Adrenal gland (tissue), 12 donors: Measurements from ENCODE around the gene DIPK1C. TPM values are rescaled to one million over a fixed set of nuclear protein-coding genes. Genes with fewer than 3 reads are reported as not detected.

Experiments
- DNase-seq, 7 donors: peaks; one replicate each; pipeline ENCODE4 v3.0.0-alpha.2; 2019 to 2020
- H3K27ac ChIP-seq, 5 donors: fragments of 200-600 bp; sonication (generic) in 4 of 5; 1 replicate in 3 of 5; 2 replicates in 2 of 5; pipeline versions ENCODE4 v1.5.1 to v1.8.0; 2016 to 2020; ENCODE audit warnings: mild to moderate bottlenecking in 1 of 5
- H3K27me3 ChIP-seq: fragments of 200-600 bp; 2 replicates; pipeline ENCODE4 v1.8.0; 2021
- H3K36me3 ChIP-seq, 2 donors: fragments of 200-600 bp; replicated peaks in 1 of 2; 1 replicate in 1 of 2; 2 replicates in 1 of 2; pipeline versions ENCODE4 v1.5.1 to v1.8.0; 2018 to 2022
- H3K4me1 ChIP-seq, 2 donors: fragments of 200-600 bp; replicated peaks in 1 of 2; 1 replicate in 1 of 2; 2 replicates in 1 of 2; pipeline versions ENCODE4 v1.5.1 to v1.8.0; 2018 to 2021
- H3K4me3 ChIP-seq, 4 donors: fragments of 200-600 bp; sonication (generic) in 3 of 4; one replicate each; pipeline ENCODE4 v1.5.1; 2016 to 2018
- H3K9me3 ChIP-seq, 3 donors: fragments of 200-600 bp; sonication (generic) in 1 of 3; replicated peaks in 1 of 3; 1 replicate in 2 of 3; 2 replicates in 1 of 3; pipeline versions ENCODE4 v1.5.1 to v1.8.0; 2016 to 2021
- CTCF ChIP-seq, 6 experiments: fragments of 450-650 bp in 4 of 6; fragments of 200-600 bp in 2 of 6; sonication (generic) in 1 of 6; IDR thresholded peaks; 1 replicate in 5 of 6; 2 replicates in 1 of 6; pipeline versions ENCODE4 v1.5.1 to v1.8.0; 2016 to 2021; ENCODE audit warnings: antibody characterized with exemption in 6 of 6, mild to moderate bottlenecking in 2 of 6, moderate library complexity in 1 of 6
- POLR2A ChIP-seq, 2 donors: fragments of 450-650 bp; IDR thresholded peaks; one replicate each; pipeline ENCODE4 v1.6.1; 2017; ENCODE audit warnings: antibody characterized with exemption in 2 of 2, mild to moderate bottlenecking in 2 of 2, moderate library complexity in 1 of 2
- WGBS, 4 donors: extraction: QIAGEN DNeasy Blood & Tissue Kit in 2 of 4; methylation state at CpG; one replicate each; pipeline versions ENCODE4 v1.1.5 to v1.1.7; 2013 to 2017; 5-methylcytosine and 5-hydroxymethylcytosine counted together
- intact Hi-C, 2 donors: fragments of 100-400 bp; cut with DNase I; formaldehyde crosslinking; loops; one replicate each; pipeline versions ENCODE4 v1.14.1 to v1.15.0; 2022 to 2023
- polyA plus RNA-seq, 3 donors: library from polyadenylated mRNA; stranded (reverse); fragments of 200-250 nt in 2 of 3; fragments of 350-450 nt in 1 of 3; fragmentation: Illumina TruSeq in 1 of 3; extraction: RNeasy Lipid Tissue Mini Kit (QIAGEN cat#74804) in 1 of 3; gene quantifications; one replicate each; pipeline ENCODE4 v1.2.3, GENCODE V29; 2013 to 2014
- total RNA-seq, 9 donors: library from RNA; depleted of rRNA in 4 of 9; stranded (reverse); fragments of >200 nt in 4 of 9; fragments of 120-200 nt in 1 of 9; fragmentation: NEBNext Ultra II Directional in 1 of 9; extraction: Animal tissue kit (Norgen Biotek cat#: 25700) in 1 of 9; gene quantifications; one replicate each; pipeline versions ENCODE4 v1.1.0 to v1.2.4, GENCODE V29; 2013 to 2023
- donor health status: healthy with polysubstance abuse.
- donor health status: Bipolar disorder and iron deficiency.
- donor health status: DM: yes; HTN: yes; CAD: no.
- donor health status: DM: no; HTN: no; CAD: no.
- donor health status: DM: no; HTN: no; CAD: no.
- donor health status: DM: yes; HTN: yes; CAD: no.

DIPK1C gene
- total and polyA plus RNA-seq, 12 donors: 0.17 to 0.37 (median 0.22) TPM; not detected in 9

DNA sequence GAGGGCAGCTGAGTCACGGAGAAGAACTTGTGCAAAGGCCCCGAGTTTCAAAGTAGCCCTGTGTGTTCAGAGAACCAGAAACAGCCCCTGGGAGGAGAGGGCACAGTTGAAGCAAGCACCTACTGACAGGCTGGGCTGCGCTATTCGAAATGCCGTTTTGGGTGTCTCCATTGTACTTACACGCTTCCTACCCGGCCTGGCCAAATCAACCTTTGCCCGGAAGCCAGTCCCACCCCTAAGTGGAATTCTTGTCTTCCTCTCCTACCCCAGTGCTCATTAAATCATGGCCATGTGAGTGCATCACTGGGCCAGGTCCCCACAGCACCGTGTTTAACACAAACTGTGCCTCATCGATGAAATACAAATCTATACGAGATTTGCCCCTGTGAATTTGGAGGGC lies 6.0 kb downstream of the DIPK1C start:
- H3K9me3 ChIP-seq: no peaks in the 10 kb centered on the region
- WGBS, 4 donors: 81 to 86% (median 84%) methylated on average over 11 of the region's 11 CpGs
- DNase-seq: peak in 1 of 7 donors; percentile 15
- H3K27me3 ChIP-seq: peaks cover 24% of the 10 kb centered on the region
- no peak for TF ChIP-seq CTCF (IDR thresholded peaks at IDR 0.05)
- no peak for TF ChIP-seq POLR2A (IDR thresholded peaks at IDR 0.05)
- H3K4me3 ChIP-seq: no peak overlapping the region
- no peaks in the 10 kb centered on the region for H3K4me1 ChIP-seq
- intact Hi-C loops: no loop called here
- no peak overlapping the region for H3K27ac ChIP-seq
- H3K36me3 ChIP-seq: no peaks in the 10 kb centered on the region

DNA sequence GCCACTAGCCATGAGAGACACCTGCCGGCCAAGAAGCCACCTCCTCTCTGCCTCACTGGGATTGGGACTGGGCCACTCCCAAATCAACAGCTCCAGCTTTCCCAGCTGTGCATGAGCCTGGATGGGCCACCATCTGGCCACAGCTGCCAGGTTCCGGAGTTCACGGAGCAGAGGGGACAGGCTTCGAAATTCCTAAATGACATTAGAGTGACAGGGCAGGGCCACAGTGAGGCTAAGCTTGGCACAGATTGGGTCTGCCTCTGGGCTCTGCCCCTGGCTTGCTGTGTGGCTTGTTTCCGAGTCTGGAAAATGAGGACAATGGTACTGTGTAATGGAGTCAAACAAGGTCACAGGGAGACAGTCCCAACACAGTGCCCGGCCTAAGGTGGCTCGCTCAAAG lies 6.5 kb downstream of the DIPK1C start:
- Histone ChIP-seq H3K36me3 (no peaks in the 10 kb centered on the region), H3K9me3 (no peaks in the 10 kb centered on the region), H3K4me3 (no peak overlapping the region), H3K27ac (no peak overlapping the region), H3K4me1 (no peaks in the 10 kb centered on the region), H3K27me3 (peaks cover 19% of the 10 kb centered on the region)
- intact Hi-C loops: no loop called here
- WGBS, 4 donors: 74 to 87% (median 79%) methylated on average over 4 to 7 of the region's 7 CpGs
- no peak for TF ChIP-seq POLR2A (IDR thresholded peaks at IDR 0.05)
- TF ChIP-seq CTCF (IDR thresholded peaks at IDR 0.05): no peak
- DNase-seq: peak in 1 of 7 donors; percentile 44

GRCh38 chr18:74447404-74448152 lies 9.5 kb downstream of the DIPK1C start:
- no peaks in the 10 kb centered on the region for H3K9me3 ChIP-seq
- H3K4me3 ChIP-seq: no peak overlapping the region
- H3K27ac ChIP-seq: no peak overlapping the region
- no peaks in the 10 kb centered on the region for H3K36me3 ChIP-seq
- H3K4me1 ChIP-seq: no peaks in the 10 kb centered on the region
- peaks cover 3% of the 10 kb centered on the region for H3K27me3 ChIP-seq
- peak in 1 of 7 donors; percentile 30 for DNase-seq
- WGBS, 4 donors: 69 to 87% (median 83%) methylated on average over 10 to 16 of the region's 16 CpGs
- intact Hi-C loops: no loop called here
- TF ChIP-seq POLR2A (IDR thresholded peaks at IDR 0.05): no peak
- no peak for TF ChIP-seq CTCF (IDR thresholded peaks at IDR 0.05)

- peaks cover 3% of the 10 kb centered on the region for H3K27me3 ChIP-seq
- intact Hi-C loops: no loop called here
Observed at GRCh38 chr18:74446631-74447403, 10.3 kb downstream of the DIPK1C start.

More at GRCh38 chr18:74446631-74447403, 10.3 kb downstream of the DIPK1C start:
- TF ChIP-seq CTCF (IDR thresholded peaks at IDR 0.05): no peak
- TF ChIP-seq POLR2A (IDR thresholded peaks at IDR 0.05): no peak
- no peaks in the 10 kb centered on the region for H3K9me3 ChIP-seq
- no peaks in the 10 kb centered on the region for H3K36me3 ChIP-seq
- DNase-seq: no peak
- 78 to 92% (median 90%) methylated on average over 6 to 38 of the region's 38 CpGs for WGBS, 4 donors
- H3K27ac ChIP-seq: no peak overlapping the region
- no peak overlapping the region for H3K4me3 ChIP-seq
- no peaks in the 10 kb centered on the region for H3K4me1 ChIP-seq
